Endometrium (tissue), 2 donors: ENCODE data around the gene GAR1.
A peak's percentile ranks its signal among the peaks of the same experiment; 100 is the strongest.
"Not testable (repeated sequence)": the region's sequence is repeated elsewhere in the genome, so short reads cannot be mapped to it uniquely, and the experiment has no call there.

Source experiments
- FAIRE-seq: peaks from 2 replicates; lab custom pipeline; 2012; peaks lifted over from hg19 to GRCh38; lab: Jason Lieb, UNC
- donor health status: control.
- donor health status: control.

The GAR1 gene

DNA sequence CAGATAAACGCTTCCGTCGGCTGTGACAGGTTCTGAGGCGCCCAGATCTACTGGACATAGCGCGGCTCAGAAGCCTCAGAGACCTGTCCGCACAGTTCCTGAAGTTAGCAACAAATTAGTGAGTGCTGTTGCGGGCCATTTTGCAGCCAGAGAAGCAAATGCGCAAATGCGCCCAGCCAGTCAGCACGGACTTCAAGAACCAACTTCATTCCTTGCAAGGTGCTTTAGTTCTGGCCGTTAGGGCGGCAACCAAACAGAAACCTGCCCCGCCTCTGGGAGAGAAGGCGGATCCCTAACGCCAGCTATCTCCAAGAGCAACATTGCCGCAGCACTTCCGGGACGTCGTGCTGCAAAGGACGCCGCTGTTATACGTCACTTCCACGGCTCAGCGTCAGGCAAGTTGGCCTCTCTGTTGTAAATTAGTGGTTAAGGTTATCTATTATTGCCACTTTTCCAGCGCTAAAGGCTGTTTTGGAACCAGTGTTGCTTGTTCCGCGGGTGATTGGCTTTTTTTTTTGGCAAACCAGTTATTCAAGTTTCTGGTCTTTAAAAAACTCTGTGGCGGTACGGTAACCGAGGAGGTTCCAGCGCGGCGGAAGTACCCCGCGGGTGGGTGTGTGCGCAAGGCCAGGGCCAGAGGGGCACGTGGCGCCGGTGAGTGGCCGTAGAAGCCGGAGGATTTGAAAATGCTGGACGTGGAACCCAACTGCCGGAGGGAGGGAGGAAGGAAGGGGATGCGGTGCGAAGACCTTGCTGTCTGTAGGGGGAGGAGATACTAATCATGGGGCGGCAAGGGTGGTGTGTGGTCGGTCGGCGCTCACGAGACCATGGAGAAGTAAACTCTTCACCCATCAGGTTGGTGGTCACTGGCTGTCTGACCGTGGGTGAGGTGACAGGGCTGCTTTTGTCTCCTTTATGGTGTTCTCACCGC, at the start of gene GAR1:
GAR1 (plus strand) TSS at position 612 of the 931 bp plus-strand sequence. CDS start 403 bp downstream, outside the sequence.
- FAIRE-seq = peak; percentile 94

DNA sequence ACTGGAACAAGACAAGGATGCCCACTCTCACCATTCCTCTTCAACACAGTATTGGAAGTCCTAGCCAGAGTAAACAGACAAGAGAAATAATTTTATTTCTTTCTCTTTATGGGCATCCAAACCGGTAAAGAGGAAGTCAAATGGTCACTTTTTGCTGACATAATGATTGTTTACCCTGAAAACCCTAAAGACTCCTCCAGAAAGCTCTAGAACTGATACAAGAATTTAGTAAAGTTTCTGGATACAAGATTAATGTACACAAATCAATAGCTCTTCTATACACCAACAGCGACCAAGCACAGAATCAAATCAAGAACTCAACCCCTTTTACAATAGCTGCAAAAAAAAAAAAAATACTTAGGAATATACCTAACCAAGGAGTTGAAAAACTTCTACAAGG, 33.5 kb upstream of the GAR1 start:
- FAIRE-seq = not testable (repeated sequence)

DNA sequence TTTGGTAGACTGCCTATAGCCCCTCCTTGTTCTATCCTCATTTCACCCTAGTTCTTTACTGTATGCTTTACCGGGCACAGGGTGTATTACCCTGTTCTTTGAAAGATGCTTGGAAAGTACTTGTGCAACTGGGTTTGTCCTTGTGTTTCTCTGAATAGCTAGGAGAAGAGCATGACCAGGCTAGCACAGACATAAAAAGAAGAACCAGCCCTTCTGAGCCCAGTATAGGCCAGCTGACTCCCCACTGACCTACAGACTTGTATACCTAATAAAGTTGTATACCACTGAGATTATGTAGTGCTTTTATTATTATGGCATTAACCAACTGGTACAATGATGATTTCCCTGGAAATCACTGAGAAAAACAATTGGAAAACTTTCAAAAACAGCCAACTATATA, 28.7 kb upstream of the GAR1 start:
- FAIRE-seq = no peak

DNA sequence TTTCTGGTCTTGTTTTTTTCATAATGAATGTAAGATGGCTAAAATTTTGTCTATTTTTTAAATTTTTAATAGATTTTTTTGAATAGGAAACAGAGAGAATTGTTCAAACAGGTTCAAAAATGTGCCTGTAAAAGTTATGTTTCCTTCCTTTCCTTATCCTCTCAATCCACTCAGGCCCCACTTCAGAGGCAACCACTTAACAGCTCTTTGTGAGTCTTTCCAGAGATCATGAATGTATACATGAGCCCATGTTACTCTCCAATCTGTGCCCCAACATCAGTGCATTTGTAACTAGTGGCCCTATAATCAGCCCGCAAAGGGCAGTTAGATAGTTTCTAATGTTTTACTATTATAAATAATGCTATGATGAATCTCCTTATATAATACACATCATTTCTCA, 27.8 kb upstream of the GAR1 start:
- FAIRE-seq = no peak

- no peak for FAIRE-seq
Measured at GRCh38 chr4:109795059-109795458, 20.5 kb upstream of the GAR1 start.

DNA sequence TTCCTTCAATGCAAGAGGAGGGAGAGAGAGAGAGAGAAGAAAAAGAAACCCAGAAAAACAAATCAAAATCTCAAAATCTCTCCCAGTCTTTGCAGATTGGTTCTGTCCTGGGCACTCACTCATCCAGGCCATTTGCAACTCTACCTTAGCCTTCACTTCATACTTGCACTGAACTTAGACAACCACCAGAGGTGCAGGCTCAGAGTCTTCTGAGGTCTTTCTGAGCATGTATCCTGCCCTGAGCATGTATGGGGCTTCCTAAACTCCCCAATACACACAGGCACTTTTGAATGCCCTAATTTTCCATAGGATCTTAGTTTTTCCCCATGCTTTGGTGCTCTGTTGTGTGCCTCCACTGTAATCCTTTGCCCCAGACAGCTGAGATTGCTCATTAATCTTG, 16.7 kb upstream of the GAR1 start:
- FAIRE-seq = no peak

- FAIRE-seq = no peak
Measured at GRCh38 chr4:109801099-109801789, 14.3 kb upstream of the GAR1 start.

- FAIRE-seq = peak; percentile 94
Measured at GRCh38 chr4:109801895-109802319, 13.7 kb upstream of the GAR1 start, which contains the start of gene CFI. Gene CFI (minus strand): TSS chr4:109801999. CDS start chr4:109801971, 28 bp downstream.

- FAIRE-seq = no peak
Measured at GRCh38 chr4:109803924-109804571, 11.5 kb upstream of the GAR1 start.

- FAIRE-seq = no peak
Measured at GRCh38 chr4:109809655-109810054, 5.9 kb upstream of the GAR1 start.

DNA sequence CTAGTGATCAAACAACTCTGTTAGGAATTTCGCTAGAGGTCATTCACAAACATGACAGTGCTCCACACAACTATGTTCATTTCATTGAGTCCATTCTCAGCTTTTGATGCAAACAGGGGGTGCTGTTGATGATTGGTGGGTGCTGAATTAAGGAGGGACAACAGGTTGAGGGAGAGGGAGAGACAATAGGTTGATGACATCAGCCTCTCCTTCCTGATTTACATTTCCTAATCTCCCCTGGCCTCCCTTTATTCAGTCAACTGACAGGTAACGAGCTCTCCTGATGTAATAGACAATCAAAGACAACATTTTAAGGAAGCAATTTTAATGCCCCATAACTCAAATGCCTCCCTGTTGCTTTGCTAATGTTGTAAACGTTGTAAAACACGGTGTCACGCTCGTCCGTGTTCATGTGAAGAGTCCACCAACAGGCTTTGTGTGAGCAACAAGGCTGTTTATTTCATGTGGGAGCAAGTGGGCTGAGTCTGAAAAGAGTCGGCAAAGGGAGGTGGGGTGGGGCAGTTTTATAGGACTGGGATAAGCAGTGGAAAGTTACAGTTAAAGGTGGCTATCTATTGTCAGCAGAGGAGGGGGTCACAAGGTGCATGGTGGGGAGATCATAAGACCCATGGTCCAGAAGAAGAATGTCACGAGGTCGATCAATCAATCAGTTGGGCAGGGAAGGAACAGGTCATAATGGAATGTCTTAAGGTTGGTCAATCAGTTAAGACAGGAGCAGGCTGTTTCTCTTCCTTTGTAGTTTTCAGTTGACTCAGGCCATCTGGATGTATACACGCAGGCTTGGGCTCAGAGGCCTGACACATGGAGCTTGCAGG, 4.8 kb upstream of the GAR1 start:
- FAIRE-seq = no peak

DNA sequence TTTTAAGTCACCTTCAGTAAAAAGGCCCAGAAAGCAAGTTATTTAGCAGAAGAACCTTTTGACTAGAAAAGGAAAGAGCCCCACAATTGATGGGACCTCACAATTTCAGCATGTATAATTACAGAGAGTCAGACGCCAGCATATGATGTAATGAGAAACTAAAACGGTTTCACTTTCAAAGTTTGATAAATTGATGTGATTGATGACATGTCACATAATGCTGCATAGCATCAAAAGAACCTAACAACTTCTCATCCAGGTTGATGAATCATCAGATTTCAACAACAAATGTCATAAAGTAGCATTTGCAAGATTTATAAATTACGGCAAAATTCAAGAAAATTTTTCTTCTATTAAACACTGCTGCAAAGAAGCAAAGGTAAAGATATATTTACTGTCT, 3.9 kb upstream of the GAR1 start:
- no peak for FAIRE-seq

DNA sequence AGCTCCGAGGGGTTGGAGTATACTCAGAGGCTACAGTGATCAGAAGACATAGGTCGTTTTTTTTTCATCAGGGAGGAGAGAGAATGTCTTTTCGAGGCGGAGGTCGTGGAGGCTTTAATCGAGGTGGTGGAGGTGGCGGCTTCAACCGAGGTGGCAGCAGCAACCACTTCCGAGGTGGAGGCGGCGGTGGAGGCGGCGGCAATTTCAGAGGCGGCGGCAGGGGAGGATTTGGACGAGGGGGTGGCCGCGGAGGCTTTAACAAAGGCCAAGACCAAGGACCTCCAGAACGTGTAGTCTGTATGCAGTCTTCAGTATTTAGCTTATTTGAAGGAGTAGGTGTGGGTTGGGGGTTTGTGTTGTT, 500 bp downstream of the GAR1 start:
- FAIRE-seq = no peak

GRCh38 chr4:109816894-109817293, 1.3 kb downstream of the GAR1 start:
- FAIRE-seq = no peak

- FAIRE-seq = no peak
Measured at GRCh38 chr4:109818268-109818667, 2.7 kb downstream of the GAR1 start.

GRCh38 chr4:109820563-109820962, 5.0 kb downstream of the GAR1 start:
- no peak for FAIRE-seq

GRCh38 chr4:109821185-109821584, 5.6 kb downstream of the GAR1 start:
- no peak for FAIRE-seq

- FAIRE-seq = peak; percentile 80
Measured at GRCh38 chr4:109826719-109827118, 11.2 kb downstream of the GAR1 start.

- no peak for FAIRE-seq
Measured at GRCh38 chr4:109827672-109828071, 12.1 kb downstream of the GAR1 start, which contains the start of gene RRH. Gene RRH (plus strand): TSS chr4:109827972. CDS start chr4:109828028, 56 bp downstream.

GRCh38 chr4:109833756-109834155, 18.2 kb downstream of the GAR1 start:
- FAIRE-seq = no peak

DNA sequence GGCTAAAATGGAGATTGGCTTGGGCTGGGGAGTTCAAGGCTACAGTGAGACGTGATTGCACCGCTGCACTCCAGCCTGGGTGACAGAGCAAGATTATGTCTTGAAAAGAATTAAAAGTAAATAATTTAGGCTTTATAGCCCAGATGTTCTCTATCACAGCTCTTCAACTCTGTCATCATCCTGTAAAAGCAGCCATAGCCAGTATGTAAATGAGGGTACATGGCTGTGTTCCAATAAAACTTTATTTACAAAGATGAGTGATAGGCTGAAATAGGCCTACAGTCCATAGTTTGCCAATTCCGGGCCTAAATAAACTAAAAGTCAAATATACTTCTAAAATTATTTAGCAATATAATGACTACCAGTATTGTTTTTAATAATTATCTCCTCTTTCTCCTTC, 21.4 kb downstream of the GAR1 start:
- no peak for FAIRE-seq
